Neural crest cell (in vitro differentiated cells): Measurements from ENCODE around the gene NLGN1. TPM values are rescaled to one million over a fixed set of nuclear protein-coding genes. Genes with fewer than 3 reads are reported as not detected.
"Not testable (repeated sequence)": the region's sequence is repeated elsewhere in the genome, so short reads cannot be mapped to it uniquely, and the experiment has no call there.

Experiments used
- DNase-seq: peaks from one replicate; pipeline ENCODE4 v3.0.0; 2021; ENCODE audit warnings: low read depth, mixed read lengths, low spot score
- H3K27ac Mint-ChIP-seq: one replicate; pipeline ENCODE4 v1.8.0; 2021; ENCODE audit warnings: mild to moderate bottlenecking, mixed read lengths; ENCODE audit not compliant: unreplicated experiment
- H3K27me3 Mint-ChIP-seq: 2 replicates; pipeline ENCODE4 v1.8.0; 2021; ENCODE audit warnings: low read depth, mild to moderate bottlenecking, mixed read lengths
- H3K36me3 Mint-ChIP-seq: 2 replicates; pipeline ENCODE4 v1.8.0; 2021; ENCODE audit warnings: low read depth, mild to moderate bottlenecking, mixed read lengths
- H3K4me1 Mint-ChIP-seq: 2 replicates; pipeline ENCODE4 v1.8.0; 2021; ENCODE audit warnings: mixed read lengths
- H3K4me3 Mint-ChIP-seq: one replicate; pipeline ENCODE4 v1.8.0; 2021; ENCODE audit warnings: mild to moderate bottlenecking, mixed read lengths
- H3K9me3 Mint-ChIP-seq: 2 replicates; pipeline ENCODE4 v1.8.0; 2021; ENCODE audit warnings: mixed read lengths
- total RNA-seq: library from RNA; stranded (reverse); gene quantifications from 2 replicates; pipeline ENCODE4 v1.2.1, GENCODE V29; 2021
- TF ChIP-seq, protein P1 (sequence below): fragments of 200-600 bp; sonication (generic); conservative IDR thresholded peaks from 2 replicates; pipeline ENCODE4 v1.5.0; 2021; ENCODE audit warnings: antibody characterized with exemption, mild to moderate bottlenecking

Gene NLGN1
- total RNA-seq, 1 donor from 2014 or later, result 20.0 TPM

DNA sequence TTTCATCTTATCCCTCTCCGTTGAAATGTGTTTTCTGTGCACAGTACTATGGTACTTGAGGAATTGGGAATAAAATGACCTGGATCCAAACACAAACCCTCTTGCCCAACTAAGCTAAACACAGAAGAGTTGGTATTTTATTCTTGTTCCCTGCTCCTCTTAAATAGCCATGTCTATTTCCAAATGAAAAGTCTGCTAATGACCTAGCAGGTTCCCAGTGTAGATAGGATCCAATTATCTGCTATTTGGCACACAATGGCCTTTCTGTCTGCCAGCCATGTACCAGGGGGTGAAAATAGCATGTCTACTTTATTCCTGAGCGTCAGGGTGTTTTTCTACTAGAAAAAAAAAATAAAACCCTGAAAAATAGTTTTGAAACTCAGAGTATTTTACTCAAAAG lies 804.6 kb downstream of the NLGN1 start:
- H3K4me1 Mint-ChIP-seq, result peaks cover 30% of the 10 kb centered on the region
- no peak overlapping the region for H3K4me3 Mint-ChIP-seq
- no peaks in the 10 kb centered on the region for H3K36me3 Mint-ChIP-seq
- no peaks in the 10 kb centered on the region for H3K27me3 Mint-ChIP-seq
- no peaks in the 10 kb centered on the region for H3K9me3 Mint-ChIP-seq
- TF ChIP-seq, protein P1, sequence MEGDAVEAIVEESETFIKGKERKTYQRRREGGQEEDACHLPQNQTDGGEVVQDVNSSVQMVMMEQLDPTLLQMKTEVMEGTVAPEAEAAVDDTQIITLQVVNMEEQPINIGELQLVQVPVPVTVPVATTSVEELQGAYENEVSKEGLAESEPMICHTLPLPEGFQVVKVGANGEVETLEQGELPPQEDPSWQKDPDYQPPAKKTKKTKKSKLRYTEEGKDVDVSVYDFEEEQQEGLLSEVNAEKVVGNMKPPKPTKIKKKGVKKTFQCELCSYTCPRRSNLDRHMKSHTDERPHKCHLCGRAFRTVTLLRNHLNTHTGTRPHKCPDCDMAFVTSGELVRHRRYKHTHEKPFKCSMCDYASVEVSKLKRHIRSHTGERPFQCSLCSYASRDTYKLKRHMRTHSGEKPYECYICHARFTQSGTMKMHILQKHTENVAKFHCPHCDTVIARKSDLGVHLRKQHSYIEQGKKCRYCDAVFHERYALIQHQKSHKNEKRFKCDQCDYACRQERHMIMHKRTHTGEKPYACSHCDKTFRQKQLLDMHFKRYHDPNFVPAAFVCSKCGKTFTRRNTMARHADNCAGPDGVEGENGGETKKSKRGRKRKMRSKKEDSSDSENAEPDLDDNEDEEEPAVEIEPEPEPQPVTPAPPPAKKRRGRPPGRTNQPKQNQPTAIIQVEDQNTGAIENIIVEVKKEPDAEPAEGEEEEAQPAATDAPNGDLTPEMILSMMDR, result no peak
- no peak for DNase-seq
- no peak overlapping the region for H3K27ac Mint-ChIP-seq

DNA sequence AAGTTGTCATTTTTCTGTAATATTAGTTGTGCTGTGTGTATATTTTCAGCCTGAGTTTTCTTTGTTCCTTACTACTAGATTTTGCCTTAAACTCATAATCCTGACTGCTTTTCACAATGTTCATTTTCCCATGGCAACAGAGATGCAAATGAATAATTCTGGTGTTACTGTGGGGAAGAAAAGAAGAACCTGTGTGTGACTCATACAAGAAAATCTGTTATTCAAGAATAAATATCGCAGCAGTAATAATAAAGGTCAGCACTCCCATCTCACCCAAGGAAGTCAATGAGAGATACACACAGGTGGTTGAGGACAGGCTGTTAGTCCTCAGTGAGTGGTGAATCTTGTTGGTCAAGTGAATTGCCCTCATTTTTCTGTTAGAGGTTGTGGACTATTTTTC lies 805.0 kb downstream of the NLGN1 start:
- H3K27me3 Mint-ChIP-seq, result no peaks in the 10 kb centered on the region
- H3K4me1 Mint-ChIP-seq, result peaks cover 33% of the 10 kb centered on the region
- H3K36me3 Mint-ChIP-seq, result no peaks in the 10 kb centered on the region
- no peak overlapping the region for H3K4me3 Mint-ChIP-seq
- no peak for DNase-seq
- no peak overlapping the region for H3K27ac Mint-ChIP-seq
- TF ChIP-seq, protein P1, result no peak
- no peaks in the 10 kb centered on the region for H3K9me3 Mint-ChIP-seq

DNA sequence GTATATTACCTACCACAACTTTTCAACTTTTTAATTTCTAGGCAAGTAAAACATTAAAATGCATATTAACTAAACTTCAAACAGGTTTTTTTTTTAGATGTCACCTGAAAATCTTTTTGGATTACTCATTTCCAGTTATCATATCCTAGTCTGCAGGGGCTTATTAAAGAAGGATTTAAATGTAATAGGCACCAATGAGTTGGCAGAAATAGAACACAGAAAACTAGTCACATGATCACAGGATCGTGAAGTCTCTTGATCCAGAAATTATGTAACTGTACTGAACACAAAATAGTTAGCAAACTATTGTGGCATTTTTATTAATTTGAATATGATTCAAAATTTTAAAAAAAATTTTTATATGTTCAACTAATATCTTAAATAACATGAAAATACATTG lies 807.2 kb downstream of the NLGN1 start:
- no peaks in the 10 kb centered on the region for H3K9me3 Mint-ChIP-seq
- no peak overlapping the region for H3K4me3 Mint-ChIP-seq
- H3K4me1 Mint-ChIP-seq, result peaks cover 33% of the 10 kb centered on the region
- TF ChIP-seq, protein P1, result no peak
- no peaks in the 10 kb centered on the region for H3K27me3 Mint-ChIP-seq
- no peak for DNase-seq
- H3K27ac Mint-ChIP-seq, result no peak overlapping the region
- no peaks in the 10 kb centered on the region for H3K36me3 Mint-ChIP-seq

DNA sequence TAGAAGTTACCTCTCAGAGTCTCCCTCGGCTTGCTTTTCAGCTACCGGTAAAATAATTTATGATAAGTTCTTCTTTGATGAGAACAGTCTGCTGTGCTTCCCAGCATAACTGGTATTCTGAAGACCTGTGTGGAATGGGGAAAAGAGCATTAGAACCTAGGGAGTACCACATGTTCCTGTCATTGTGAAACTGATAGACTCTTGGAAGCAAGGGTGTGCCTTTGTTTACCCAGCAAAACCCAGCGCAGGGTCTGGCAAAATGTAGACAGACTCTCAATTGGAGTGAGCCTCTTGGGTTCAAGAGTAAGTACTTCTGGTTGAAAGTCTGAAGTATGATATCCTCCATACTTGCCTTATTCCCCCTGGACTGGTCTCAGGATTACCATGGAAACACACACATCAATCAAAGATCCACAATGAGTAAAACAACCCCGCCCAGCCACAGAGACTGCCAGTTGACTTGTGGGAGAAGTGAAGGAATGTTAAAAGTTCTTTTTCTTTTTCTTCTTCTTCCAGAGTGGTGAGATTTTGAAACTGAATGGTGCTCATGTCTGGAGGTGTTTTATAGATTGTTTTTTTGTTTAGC lies 809.2 kb downstream of the NLGN1 start:
- TF ChIP-seq, protein P1, result no peak
- no peaks in the 10 kb centered on the region for H3K27me3 Mint-ChIP-seq
- H3K27ac Mint-ChIP-seq, result no peak overlapping the region
- H3K9me3 Mint-ChIP-seq, result peaks cover 5% of the 10 kb centered on the region
- no peaks in the 10 kb centered on the region for H3K36me3 Mint-ChIP-seq
- H3K4me3 Mint-ChIP-seq, result no peak overlapping the region
- peaks cover 27% of the 10 kb centered on the region for H3K4me1 Mint-ChIP-seq
- no peak for DNase-seq

DNA sequence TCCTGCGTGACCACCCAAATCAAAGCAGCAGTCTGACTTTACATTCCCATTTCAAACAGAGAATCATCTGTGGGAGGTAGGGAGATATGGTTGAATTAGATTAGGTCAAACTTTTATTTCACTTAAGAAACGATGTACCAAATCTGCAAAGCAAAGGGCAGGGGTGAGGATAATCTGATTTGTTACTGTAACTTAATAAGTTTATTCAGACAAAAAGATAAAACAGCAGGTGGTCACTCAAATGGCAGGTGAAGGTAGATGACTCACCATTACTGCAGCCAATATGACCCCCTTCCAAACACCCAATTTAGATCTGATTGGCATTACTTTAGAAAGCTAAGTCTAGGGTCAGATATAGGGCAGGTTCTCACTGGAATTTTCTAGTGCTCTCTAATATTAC lies 810.6 kb downstream of the NLGN1 start:
- peaks cover 2% of the 10 kb centered on the region for H3K36me3 Mint-ChIP-seq
- no peaks in the 10 kb centered on the region for H3K27me3 Mint-ChIP-seq
- no peak for DNase-seq
- peaks cover 13% of the 10 kb centered on the region for H3K4me1 Mint-ChIP-seq
- TF ChIP-seq, protein P1, result no peak
- no peak overlapping the region for H3K4me3 Mint-ChIP-seq
- H3K27ac Mint-ChIP-seq, result no peak overlapping the region
- peaks cover 5% of the 10 kb centered on the region for H3K9me3 Mint-ChIP-seq

DNA sequence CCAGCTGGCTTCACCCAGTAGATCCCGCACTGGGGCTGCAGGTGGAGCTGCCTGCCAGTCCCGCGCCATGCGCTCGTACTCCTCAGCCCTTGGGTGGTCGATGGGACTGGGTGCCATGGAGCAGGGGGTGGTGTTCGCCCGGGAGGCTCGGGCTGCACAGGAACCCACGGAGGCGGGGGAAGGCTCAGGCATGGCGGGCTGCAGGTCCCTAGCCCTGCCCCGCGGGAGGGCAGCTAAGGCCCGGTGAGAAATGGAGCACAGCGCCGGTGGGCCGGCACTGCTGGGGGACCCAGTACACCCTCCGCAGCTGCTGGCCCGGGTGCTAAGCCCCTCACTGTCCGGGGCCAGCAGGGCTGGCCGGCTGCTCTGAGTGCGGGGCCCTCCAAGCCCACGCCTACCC lies 814.4 kb downstream of the NLGN1 start:
- not testable (repeated sequence) for H3K27ac Mint-ChIP-seq, H3K27me3 Mint-ChIP-seq, H3K36me3 Mint-ChIP-seq, DNase-seq, H3K4me3 Mint-ChIP-seq, H3K9me3 Mint-ChIP-seq, H3K4me1 Mint-ChIP-seq
